HEK293T (cell line): ENCODE data around the gene BDKRB1.
"Not testable (repeated sequence)": the region's sequence is repeated elsewhere in the genome, so short reads cannot be mapped to it uniquely, and the experiment has no call there.

ENCODE experiments used
- CTCF ChIA-PET: fragments of 350-600 bp; formaldehyde crosslinking; extraction: SDS; loops from one replicate; lab custom pipeline; 2021; ENCODE audit warnings: antibody characterized with exemption, inconsistent platforms; lab: Yijun Ruan, JAX
- POLR2A ChIA-PET: fragments of 350-600 bp; formaldehyde crosslinking; extraction: SDS; loops from one replicate; lab custom pipeline; 2020; ENCODE audit warnings: antibody characterized with exemption, inconsistent platforms; lab: Yijun Ruan, JAX
- DNase-seq: peaks from one replicate; pipeline ENCODE4 v3.0.0; 2012; ENCODE audit warnings: mixed read lengths; ENCODE audit errors: extremely low spot score
- ARNT ChIP-seq: fragments of 450-650 bp; IDR thresholded peaks from 2 replicates; pipeline ENCODE4 v1.6.1; 2017; ENCODE audit warnings: mild to moderate bottlenecking
- CTBP1 ChIP-seq: fragments of 450-650 bp; IDR thresholded peaks from 2 replicates; pipeline ENCODE4 v1.6.1; 2016; ENCODE audit warnings: borderline replicate concordance
- ELF4 ChIP-seq: fragments of 450-650 bp; IDR thresholded peaks from 2 replicates; pipeline ENCODE4 v1.6.1; 2017; ENCODE audit warnings: antibody characterized with exemption
- FOXA1 ChIP-seq: fragments of 450-650 bp; IDR thresholded peaks from 2 replicates; pipeline ENCODE4 v1.6.1; 2016; ENCODE audit warnings: mild to moderate bottlenecking
- FOXK2 ChIP-seq: fragments of 450-650 bp; IDR thresholded peaks from 2 replicates; pipeline ENCODE4 v1.6.1; 2016; ENCODE audit warnings: mild to moderate bottlenecking
- FOXM1 ChIP-seq: fragments of 450-650 bp; IDR thresholded peaks from 2 replicates; pipeline ENCODE4 v1.6.1; 2017; ENCODE audit warnings: mild to moderate bottlenecking, borderline replicate concordance
- HDGF ChIP-seq: fragments of 450-650 bp; IDR thresholded peaks from 2 replicates; pipeline ENCODE4 v1.6.1; 2017; ENCODE audit warnings: antibody characterized with exemption, borderline replicate concordance
- L3MBTL2 ChIP-seq: fragments of 450-650 bp; conservative IDR thresholded peaks from 2 replicates; pipeline ENCODE4 v1.6.1; 2016; ENCODE audit warnings: mild to moderate bottlenecking
- LEF1 ChIP-seq: fragments of 450-650 bp; IDR thresholded peaks from 2 replicates; pipeline ENCODE4 v1.6.1; 2017; ENCODE audit warnings: mild to moderate bottlenecking, borderline replicate concordance
- NFRKB ChIP-seq: fragments of 450-650 bp; IDR thresholded peaks from 2 replicates; pipeline ENCODE4 v1.6.1; 2016; ENCODE audit warnings: mild to moderate bottlenecking, moderate library complexity
- PKNOX1 ChIP-seq: fragments of 450-650 bp; IDR thresholded peaks from 2 replicates; pipeline ENCODE4 v1.6.1; 2016
- SP1 ChIP-seq: fragments of 450-650 bp; IDR thresholded peaks from 2 replicates; pipeline ENCODE4 v1.6.1; 2017
- SUZ12 ChIP-seq: fragments of 450-650 bp; IDR thresholded peaks from 2 replicates; pipeline ENCODE4 v1.6.1; 2016; ENCODE audit warnings: mild to moderate bottlenecking
- TARDBP ChIP-seq: fragments of 450-650 bp; IDR thresholded peaks from 2 replicates; pipeline ENCODE4 v1.6.1; 2016
- ZNF384 ChIP-seq: fragments of 450-650 bp; IDR thresholded peaks from 2 replicates; pipeline ENCODE4 v1.6.1; 2016

BDKRB1 gene

GRCh38 chr14:96239711-96240141 lies 16.3 kb upstream of the BDKRB1 start:
- POLR2A ChIA-PET = no interaction called here

GRCh38 chr14:96240641-96241040 lies 15.4 kb upstream of the BDKRB1 start:
- POLR2A ChIA-PET = no interaction called here
- no peak for TF ChIP-seq FOXK2
- no peak for DNase-seq
- CTCF ChIA-PET = no interaction called here

More at GRCh38 chr14:96239711-96240141, 16.3 kb upstream of the BDKRB1 start:
- CTCF ChIA-PET = no interaction called here
- no peak for DNase-seq
- TF ChIP-seq PKNOX1 (no peak), HDGF (no peak), NFRKB (no peak), TARDBP (no peak), ELF4 (no peak), LEF1 (no peak), L3MBTL2 (no peak), FOXK2 (no peak)

GRCh38 chr14:96242126-96242525 lies 13.9 kb upstream of the BDKRB1 start:
- no peak for TF ChIP-seq NFRKB
- TF ChIP-seq ARNT = no peak
- no peak for TF ChIP-seq FOXA1
- TF ChIP-seq LEF1 = no peak
- no peak for TF ChIP-seq SP1
- TF ChIP-seq FOXK2 = no peak
- no peak for TF ChIP-seq SUZ12
- TF ChIP-seq CTBP1 = no peak
- no peak for TF ChIP-seq ELF4
- TF ChIP-seq TARDBP = no peak
- ChIA-PET POLR2A (no interaction called here), CTCF (no interaction called here)
- DNase-seq = no peak

GRCh38 chr14:96243785-96244184 lies 12.2 kb upstream of the BDKRB1 start:
- DNase-seq = no peak
- CTCF ChIA-PET = no interaction called here
- POLR2A ChIA-PET = interaction anchor here (0.9 kb wide), 1 partner anchor 18 kb away, joined by 3 read pairs; no protein-coding TSS in a partner anchor
- TF ChIP-seq ZNF384 (no peak), FOXK2 (no peak), CTBP1 (no peak), FOXM1 (no peak)

GRCh38 chr14:96245074-96245473 lies 10.9 kb upstream of the BDKRB1 start:
- POLR2A ChIA-PET, DNase-seq: not testable (repeated sequence)
- CTCF ChIA-PET = interaction anchor here (0.6 kb wide), 1 partner anchor 571 kb away, joined by 6 read pairs; no protein-coding TSS in a partner anchor

GRCh38 chr14:96245710-96246538 lies 10.1 kb upstream of the BDKRB1 start:
- ChIA-PET POLR2A (no interaction called here), CTCF (no interaction called here)
- DNase-seq = no peak
- TF ChIP-seq SUZ12 (no peak), NFRKB (no peak), HDGF (no peak), LEF1 (no peak), PKNOX1 (no peak), SP1 (no peak), L3MBTL2 (no peak), ZNF384 (no peak)

GRCh38 chr14:96246539-96246847 lies 9.5 kb upstream of the BDKRB1 start:
- CTCF ChIA-PET = no interaction called here
- POLR2A ChIA-PET = no interaction called here
- TF ChIP-seq PKNOX1 (no peak), FOXM1 (no peak), ELF4 (no peak), SUZ12 (no peak), LEF1 (no peak), SP1 (no peak), L3MBTL2 (no peak), ARNT (no peak), NFRKB (no peak)
- DNase-seq = no peak

- ChIA-PET POLR2A (no interaction called here), CTCF (no interaction called here)
- TF ChIP-seq ZNF384 (no peak), ELF4 (no peak), SP1 (no peak), LEF1 (no peak), FOXA1 (no peak), FOXM1 (no peak)
- DNase-seq = no peak
Measured at GRCh38 chr14:96247031-96247430, 9.0 kb upstream of the BDKRB1 start.
